Fibroblast of lung (primary cell): Measurements from ENCODE around the gene NT5E. TPM values are rescaled to one million over a fixed set of nuclear protein-coding genes. Genes with fewer than 3 reads are reported as not detected.

Source experiments
- DNase-seq, 2 donors: peaks; one replicate each; pipeline versions ENCODE4 v3.0.0 to v3.0.0-alpha.2; 2010; ENCODE audit warnings: low read depth in 2 of 2
- H2AFZ ChIP-seq: 2 replicates; pipeline ENCODE4 v1.5.1; 2012; ENCODE audit warnings: low read length, control low read depth, inconsistent platforms
- H3K27ac ChIP-seq: 2 replicates; pipeline ENCODE4 v1.5.1; 2011; ENCODE audit warnings: low read length, control low read depth; ENCODE audit not compliant: insufficient read depth
- H3K27me3 ChIP-seq: 2 replicates; pipeline ENCODE4 v1.5.1; 2011; ENCODE audit warnings: mild to moderate bottlenecking, low read length; ENCODE audit not compliant: control insufficient read depth, insufficient read depth
- H3K36me3 ChIP-seq: 2 replicates; pipeline ENCODE4 v1.5.1; 2011; ENCODE audit warnings: low read length; ENCODE audit not compliant: control insufficient read depth, insufficient read depth
- H3K4me1 ChIP-seq: 2 replicates; pipeline ENCODE4 v1.5.1; 2011; ENCODE audit warnings: low read length; ENCODE audit not compliant: control insufficient read depth, insufficient read depth; ENCODE audit errors: extremely low read depth
- H3K4me2 ChIP-seq: 2 replicates; pipeline ENCODE4 v1.5.1; 2011; ENCODE audit warnings: low read length, control low read depth; ENCODE audit not compliant: insufficient read depth; ENCODE audit errors: extremely low read depth
- H3K4me3 ChIP-seq, 4 experiments: fragments of 200-600 bp in 1 of 4; sonication (generic) in 1 of 4; replicated peaks in 1 of 4; 2 replicates each; pipeline ENCODE4 v1.5.1; 2011 to 2016; ENCODE audit warnings: low read length in 4 of 4, low read depth in 3 of 4, mild to moderate bottlenecking in 3 of 4, control low read depth in 2 of 4, inconsistent platforms in 1 of 4, mixed read lengths in 1 of 4; ENCODE audit not compliant: insufficient read depth in 1 of 4; ENCODE audit errors: control extremely low read depth in 1 of 4
- H3K79me2 ChIP-seq: 2 replicates; pipeline ENCODE4 v1.5.1; 2012; ENCODE audit warnings: mild to moderate bottlenecking, low read length, inconsistent platforms; ENCODE audit not compliant: control insufficient read depth, insufficient read depth
- H3K9ac ChIP-seq: 2 replicates; pipeline ENCODE4 v1.5.1; 2011; ENCODE audit warnings: mild to moderate bottlenecking, low read length, control low read depth; ENCODE audit not compliant: insufficient read depth
- H3K9me3 ChIP-seq: 2 replicates; pipeline ENCODE4 v1.5.1; 2012; ENCODE audit warnings: low read depth, low read length; ENCODE audit not compliant: control insufficient read depth, insufficient read depth
- H4K20me1 ChIP-seq: 2 replicates; pipeline ENCODE4 v1.5.1; 2011; ENCODE audit warnings: low read length; ENCODE audit not compliant: control insufficient read depth, insufficient read depth; ENCODE audit errors: extremely low read depth
- CTCF ChIP-seq, 2 donors: IDR thresholded peaks in 1 of 2; conservative IDR thresholded peaks in 1 of 2; 1 replicate in 1 of 2; 2 replicates in 1 of 2; pipeline ENCODE4 v1.5.1; 2011 to 2012; ENCODE audit warnings: low read length in 2 of 2, control low read depth in 1 of 2, inconsistent platforms in 1 of 2, low read depth in 1 of 2, mild to moderate bottlenecking in 1 of 2
- EZH2 ChIP-seq: IDR thresholded peaks from 2 replicates; pipeline ENCODE4 v1.5.1; 2012; ENCODE audit warnings: low read length, control low read depth, mild to moderate bottlenecking; ENCODE audit errors: missing control alignments
- polyA plus RNA-seq, 2 donors: library from polyadenylated mRNA; depleted of rRNA in 1 of 2; stranded (reverse) in 1 of 2; unstranded in 1 of 2; fragments of >200 nt; gene quantifications; 2 replicates each; pipeline ENCODE4 v1.2.1, GENCODE V29; 2011 to 2012; ENCODE audit warnings: missing spikeins in 1 of 2
- total RNA-seq: library from RNA; depleted of rRNA; stranded (reverse); fragments of >200 nt; gene quantifications from 2 replicates; pipeline ENCODE4 v1.2.1, GENCODE V29; 2014

NT5E gene
- total and polyA plus RNA-seq, 2 donors (not counting 1 experiment from before 2014, with no cell fraction given), result 217 to 257 TPM

- Histone ChIP-seq H2AFZ (no peak overlapping the region), H3K4me3 (no peak overlapping the region), H3K4me1 (no peaks in the 10 kb centered on the region), H3K9me3 (no peaks in the 10 kb centered on the region), H3K4me2 (no peak overlapping the region), H3K27me3 (no peaks in the 10 kb centered on the region), H3K9ac (no peak overlapping the region), H3K36me3 (peaks cover 26% of the 10 kb centered on the region), H3K79me2 (no peaks in the 10 kb centered on the region), H3K27ac (no peak overlapping the region), H4K20me1 (no peaks in the 10 kb centered on the region)
- TF ChIP-seq CTCF (conservative IDR thresholded peaks at IDR 0.05 in 1 of 2, IDR thresholded peaks at IDR 0.05 in 1 of 2; ENCODE audit: low read depth in 1 of 2, low read length in 2 of 2), result no peak
- no peak for TF ChIP-seq EZH2
- peak; percentile 18 to 68 for DNase-seq
Measured at GRCh38 chr6:85490516-85491248, 40.8 kb downstream of the NT5E start.

- no peaks in the 10 kb centered on the region for H3K9me3 ChIP-seq
- no peak overlapping the region for H3K27ac ChIP-seq
- TF ChIP-seq EZH2, result no peak
- no peak for TF ChIP-seq CTCF (conservative IDR thresholded peaks at IDR 0.05 in 1 of 2, IDR thresholded peaks at IDR 0.05 in 1 of 2; ENCODE audit: low read depth in 1 of 2, low read length in 2 of 2)
- no peak overlapping the region for H3K9ac ChIP-seq
- no peak overlapping the region for H2AFZ ChIP-seq
- no peaks in the 10 kb centered on the region for H3K27me3 ChIP-seq
- H3K4me1 ChIP-seq, result no peaks in the 10 kb centered on the region
- H3K4me2 ChIP-seq, result no peak overlapping the region
- H4K20me1 ChIP-seq, result no peaks in the 10 kb centered on the region
- H3K79me2 ChIP-seq, result no peaks in the 10 kb centered on the region
- no peak for DNase-seq
- peaks cover 18% of the 10 kb centered on the region for H3K36me3 ChIP-seq
- H3K4me3 ChIP-seq, result no peak overlapping the region
Measured at GRCh38 chr6:85493389-85493788, 43.5 kb downstream of the NT5E start.

- Histone ChIP-seq H3K27ac (no peak overlapping the region), H3K27me3 (no peaks in the 10 kb centered on the region), H2AFZ (no peak overlapping the region), H4K20me1 (no peaks in the 10 kb centered on the region), H3K9ac (no peak overlapping the region), H3K79me2 (no peaks in the 10 kb centered on the region), H3K4me3 (no peak overlapping the region), H3K9me3 (no peaks in the 10 kb centered on the region), H3K4me2 (no peak overlapping the region), H3K36me3 (peaks cover 13% of the 10 kb centered on the region), H3K4me1 (no peaks in the 10 kb centered on the region)
- DNase-seq, result peak; percentile 19 to 72
- TF ChIP-seq EZH2 (no peak), CTCF (conservative IDR thresholded peaks at IDR 0.05 in 1 of 2, IDR thresholded peaks at IDR 0.05 in 1 of 2; ENCODE audit: low read depth in 1 of 2, low read length in 2 of 2) (no peak)
Measured at GRCh38 chr6:85494547-85495536, 45.0 kb downstream of the NT5E start.
